Measurements from ENCODE around the gene LARGE1. TPM values are rescaled to one million over a fixed set of nuclear protein-coding genes. Genes with fewer than 3 reads are reported as not detected.

LARGE1 gene
- total RNA-seq, 2 experiments from 2014 or later: 0.18 to 0.38 TPM

GRCh38 chr22:33779243-33779642 lies 141.0 kb downstream of the LARGE1 start:
- DNase-seq: no peak
- CTCF ChIA-PET: no interaction called here
- Mint-ChIP-seq H3K4me3 (no peak overlapping the region), H3K36me3 (ENCODE audit: low read depth) (no peaks in the 10 kb centered on the region), H3K9me3 (peaks cover 39% of the 10 kb centered on the region), H3K27ac (no peak overlapping the region), H3K4me1 (no peaks in the 10 kb centered on the region), H3K27me3 (no peaks in the 10 kb centered on the region)
- POLR2A ChIA-PET: no interaction called here

DNA sequence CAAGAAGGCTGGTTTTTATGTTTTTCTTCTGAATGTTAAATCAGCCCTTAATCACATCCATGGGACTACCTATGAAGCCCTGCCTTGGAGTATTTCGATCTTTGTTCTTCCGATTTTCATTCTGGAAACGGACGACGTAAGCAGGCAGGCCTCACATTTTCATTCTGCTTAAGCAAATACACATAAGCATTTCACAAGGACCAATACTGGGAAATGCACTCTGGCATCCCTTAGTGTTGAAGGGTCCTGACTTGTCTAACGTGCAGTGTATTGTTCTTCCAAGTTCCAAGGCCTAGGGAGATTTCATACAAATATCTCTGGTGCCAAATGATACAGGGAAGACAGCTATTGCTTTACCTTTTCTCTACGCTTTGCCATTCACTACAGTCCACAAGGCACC lies 143.8 kb downstream of the LARGE1 start:
- Mint-ChIP-seq H3K27ac (no peak overlapping the region), H3K4me3 (no peak overlapping the region), H3K4me1 (no peaks in the 10 kb centered on the region), H3K27me3 (no peaks in the 10 kb centered on the region), H3K9me3 (peaks cover 36% of the 10 kb centered on the region), H3K36me3 (ENCODE audit: low read depth) (no peaks in the 10 kb centered on the region)
- DNase-seq: no peak
- ChIA-PET CTCF (no interaction called here), POLR2A (no interaction called here)

- H3K4me3 Mint-ChIP-seq: no peak overlapping the region
- no peaks in the 10 kb centered on the region for H3K4me1 Mint-ChIP-seq
- H3K27ac Mint-ChIP-seq: no peak overlapping the region
- ChIA-PET POLR2A (no interaction called here), CTCF (no interaction called here)
- no peak for DNase-seq
- H3K36me3 Mint-ChIP-seq (ENCODE audit: low read depth): no peaks in the 10 kb centered on the region
- H3K27me3 Mint-ChIP-seq: no peaks in the 10 kb centered on the region
- H3K9me3 Mint-ChIP-seq: peaks cover 32% of the 10 kb centered on the region
These were observed 145.5 kb downstream of the LARGE1 start for GRCh38 chr22:33774781-33775180.

GRCh38 chr22:33772745-33773144 lies 147.5 kb downstream of the LARGE1 start:
- Mint-ChIP-seq H3K27ac (no peak overlapping the region), H3K4me3 (no peak overlapping the region), H3K36me3 (ENCODE audit: low read depth) (no peaks in the 10 kb centered on the region), H3K4me1 (no peaks in the 10 kb centered on the region), H3K9me3 (peaks cover 24% of the 10 kb centered on the region), H3K27me3 (no peaks in the 10 kb centered on the region)
- CTCF ChIA-PET: no interaction called here
- POLR2A ChIA-PET: no interaction called here
- DNase-seq: no peak

DNA sequence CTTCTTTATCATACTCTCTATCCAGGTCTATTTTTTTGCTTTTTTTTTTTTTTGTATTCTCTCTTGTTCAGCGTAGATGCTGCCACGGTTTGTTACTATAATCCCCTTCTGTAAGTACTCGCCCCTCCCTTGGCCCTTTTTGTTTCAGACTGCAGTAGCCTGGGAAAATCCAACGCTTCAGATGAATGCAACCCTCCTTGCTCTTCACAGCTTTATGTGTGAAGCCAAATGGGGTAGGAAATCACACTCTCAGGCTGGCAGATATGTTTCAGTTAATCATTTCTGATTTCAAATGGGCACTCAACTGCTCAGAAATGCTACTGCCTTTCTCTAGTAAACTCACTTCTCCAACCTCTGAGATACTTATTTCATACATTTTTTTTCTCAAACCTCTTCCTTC lies 149.1 kb downstream of the LARGE1 start:
- Mint-ChIP-seq H3K4me1 (no peaks in the 10 kb centered on the region), H3K9me3 (peaks cover 18% of the 10 kb centered on the region), H3K27me3 (no peaks in the 10 kb centered on the region), H3K4me3 (no peak overlapping the region), H3K36me3 (ENCODE audit: low read depth) (no peaks in the 10 kb centered on the region), H3K27ac (no peak overlapping the region)
- POLR2A ChIA-PET: no interaction called here
- CTCF ChIA-PET: no interaction called here
- no peak for DNase-seq

DNA sequence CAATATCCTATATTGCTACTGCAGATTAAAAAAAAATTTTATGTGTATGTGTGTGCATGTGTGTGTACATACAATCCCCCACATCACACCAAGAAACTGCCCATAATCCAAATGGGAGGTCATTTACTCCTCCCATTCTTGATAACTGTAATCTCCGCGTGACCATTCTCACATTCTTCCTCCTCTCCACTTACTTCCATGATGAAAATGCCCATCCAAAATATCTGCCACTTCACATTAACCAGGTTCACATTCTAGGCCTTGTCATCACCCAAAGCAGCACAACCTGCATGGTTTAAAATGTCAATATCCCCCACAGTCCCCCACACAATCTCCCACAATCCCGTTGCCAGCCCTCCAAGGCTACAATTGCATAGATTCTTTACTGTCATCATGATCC lies 149.6 kb downstream of the LARGE1 start:
- H3K27me3 Mint-ChIP-seq: no peaks in the 10 kb centered on the region
- H3K27ac Mint-ChIP-seq: no peak overlapping the region
- no peak overlapping the region for H3K4me3 Mint-ChIP-seq
- peaks cover 20% of the 10 kb centered on the region for H3K9me3 Mint-ChIP-seq
- no peak for DNase-seq
- no peaks in the 10 kb centered on the region for H3K4me1 Mint-ChIP-seq
- POLR2A ChIA-PET: no interaction called here
- H3K36me3 Mint-ChIP-seq (ENCODE audit: low read depth): no peaks in the 10 kb centered on the region
- CTCF ChIA-PET: no interaction called here

DNA sequence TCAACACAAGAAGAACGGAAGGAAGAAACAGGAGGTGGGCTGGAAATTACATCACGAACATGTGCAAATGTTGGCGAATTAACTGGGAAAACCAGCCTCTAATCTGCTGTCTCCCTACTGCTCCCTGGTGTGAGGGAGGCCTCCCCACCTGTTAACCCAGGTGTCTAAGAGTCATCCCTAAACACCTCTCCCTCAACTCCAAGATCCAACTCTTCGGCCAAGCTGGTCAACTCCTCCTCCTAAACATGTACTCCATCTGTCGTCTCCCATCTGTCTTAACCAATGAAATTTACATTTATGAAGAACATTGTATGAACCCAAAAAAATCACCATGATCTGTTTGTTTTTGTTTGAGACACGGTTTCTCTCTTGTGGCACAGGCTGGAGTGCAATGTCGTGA lies 154.2 kb downstream of the LARGE1 start:
- POLR2A ChIA-PET: no interaction called here
- CTCF ChIA-PET: no interaction called here
- no peak overlapping the region for H3K27ac Mint-ChIP-seq
- no peak for DNase-seq
- no peaks in the 10 kb centered on the region for H3K4me1 Mint-ChIP-seq
- H3K36me3 Mint-ChIP-seq (ENCODE audit: low read depth): no peaks in the 10 kb centered on the region
- no peak overlapping the region for H3K4me3 Mint-ChIP-seq
- H3K27me3 Mint-ChIP-seq: no peaks in the 10 kb centered on the region
- H3K9me3 Mint-ChIP-seq: peaks cover 20% of the 10 kb centered on the region

DNA sequence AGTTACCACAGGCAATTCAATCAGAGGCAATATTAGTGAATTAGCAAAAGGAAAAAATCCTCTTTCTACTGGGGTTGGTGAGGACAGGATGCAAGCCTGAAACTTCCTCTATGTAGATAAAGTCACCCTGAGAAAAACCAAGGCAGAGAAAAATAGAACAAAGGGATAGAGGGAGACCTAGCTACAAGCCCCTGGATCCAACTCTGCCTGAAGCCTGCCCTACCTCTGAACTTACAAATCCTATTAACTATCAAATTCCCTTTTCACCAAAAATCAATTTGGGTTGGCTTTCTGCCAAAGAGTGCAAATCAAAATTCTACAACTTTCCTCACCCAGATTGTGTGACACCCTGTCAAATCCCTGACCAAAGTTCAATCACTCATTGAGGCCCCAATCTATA lies 161.3 kb downstream of the LARGE1 start:
- H3K9me3 Mint-ChIP-seq: peaks cover 43% of the 10 kb centered on the region
- H3K27ac Mint-ChIP-seq: no peak overlapping the region
- CTCF ChIA-PET: no interaction called here
- no peak overlapping the region for H3K4me3 Mint-ChIP-seq
- H3K4me1 Mint-ChIP-seq: no peaks in the 10 kb centered on the region
- H3K27me3 Mint-ChIP-seq: no peaks in the 10 kb centered on the region
- POLR2A ChIA-PET: no interaction called here
- no peaks in the 10 kb centered on the region for H3K36me3 Mint-ChIP-seq (ENCODE audit: low read depth)
- no peak for DNase-seq

GRCh38 chr22:33757802-33758483 lies 162.3 kb downstream of the LARGE1 start:
- ChIA-PET CTCF (no interaction called here), POLR2A (no interaction called here)
- no peak overlapping the region for H3K4me3 Mint-ChIP-seq
- H3K4me1 Mint-ChIP-seq: no peaks in the 10 kb centered on the region
- peaks cover 42% of the 10 kb centered on the region for H3K9me3 Mint-ChIP-seq
- H3K36me3 Mint-ChIP-seq (ENCODE audit: low read depth): no peaks in the 10 kb centered on the region
- no peak for DNase-seq
- H3K27me3 Mint-ChIP-seq: no peaks in the 10 kb centered on the region
- H3K27ac Mint-ChIP-seq: no peak overlapping the region

DNA sequence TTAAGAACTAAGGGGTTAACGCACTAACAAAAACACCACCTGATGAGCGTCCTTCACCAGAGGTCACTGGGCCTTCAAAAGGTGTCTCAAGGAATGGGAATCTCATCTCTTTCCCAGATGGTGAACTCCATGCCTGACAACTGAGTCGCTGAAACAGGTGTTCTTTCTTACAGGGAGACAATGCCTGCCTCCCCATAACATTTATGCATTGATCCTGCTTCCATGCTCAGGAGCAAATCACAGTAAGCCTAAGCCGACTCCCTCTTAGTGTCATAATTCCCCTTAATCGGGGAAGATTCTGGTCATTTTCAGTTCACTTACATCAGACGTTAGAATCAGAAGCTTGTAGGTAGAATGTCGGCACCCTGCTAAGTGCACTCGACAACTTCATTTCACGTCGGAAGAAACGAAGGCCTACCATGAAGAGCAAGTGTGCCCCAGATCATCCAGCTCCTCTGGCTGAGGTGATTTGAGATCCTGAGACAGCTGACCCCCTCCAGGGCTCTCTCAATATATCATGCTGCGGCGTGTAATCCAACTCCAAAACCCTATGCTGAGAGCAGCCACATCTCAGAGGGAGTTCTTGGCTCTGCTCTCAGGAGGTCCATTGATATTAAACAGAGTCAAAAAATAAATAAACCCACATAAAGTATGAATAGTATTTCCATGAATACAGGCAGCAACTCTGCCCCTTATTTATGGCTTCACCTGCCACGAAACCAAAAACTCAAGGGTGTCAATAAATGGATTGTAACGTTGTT lies 163.1 kb downstream of the LARGE1 start:
- Mint-ChIP-seq H3K36me3 (ENCODE audit: low read depth) (no peaks in the 10 kb centered on the region), H3K27ac (no peak overlapping the region), H3K4me3 (no peak overlapping the region), H3K27me3 (no peaks in the 10 kb centered on the region), H3K4me1 (no peaks in the 10 kb centered on the region), H3K9me3 (peaks cover 41% of the 10 kb centered on the region)
- ChIA-PET POLR2A (no interaction called here), CTCF (no interaction called here)
- no peak for DNase-seq

DNA sequence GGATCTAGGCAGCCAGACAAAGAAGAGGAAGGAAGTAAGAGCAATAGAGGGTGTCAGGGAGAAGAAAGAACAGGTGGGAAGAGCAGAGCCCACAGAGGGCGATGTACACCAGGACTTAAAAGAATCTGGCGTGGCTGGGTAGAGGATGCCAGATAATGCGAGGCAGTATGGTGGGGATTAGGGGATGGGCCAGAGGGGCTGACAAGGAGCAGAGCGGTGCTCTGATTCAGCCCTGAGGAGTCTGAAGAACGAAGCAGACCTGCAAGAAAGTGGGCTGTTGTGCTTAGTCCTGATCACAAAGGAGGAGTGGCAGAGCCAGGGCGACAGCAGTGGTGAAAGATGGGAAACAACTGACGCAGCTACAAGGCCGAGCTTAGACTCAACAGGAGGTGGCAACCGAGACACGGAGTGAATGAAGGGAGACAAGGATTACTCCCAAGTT lies 163.7 kb downstream of the LARGE1 start:
- H3K36me3 Mint-ChIP-seq (ENCODE audit: low read depth): no peaks in the 10 kb centered on the region
- H3K27ac Mint-ChIP-seq: no peak overlapping the region
- no peaks in the 10 kb centered on the region for H3K4me1 Mint-ChIP-seq
- peaks cover 39% of the 10 kb centered on the region for H3K9me3 Mint-ChIP-seq
- CTCF ChIA-PET: no interaction called here
- DNase-seq: no peak
- POLR2A ChIA-PET: no interaction called here
- no peaks in the 10 kb centered on the region for H3K27me3 Mint-ChIP-seq
- H3K4me3 Mint-ChIP-seq: no peak overlapping the region

DNA sequence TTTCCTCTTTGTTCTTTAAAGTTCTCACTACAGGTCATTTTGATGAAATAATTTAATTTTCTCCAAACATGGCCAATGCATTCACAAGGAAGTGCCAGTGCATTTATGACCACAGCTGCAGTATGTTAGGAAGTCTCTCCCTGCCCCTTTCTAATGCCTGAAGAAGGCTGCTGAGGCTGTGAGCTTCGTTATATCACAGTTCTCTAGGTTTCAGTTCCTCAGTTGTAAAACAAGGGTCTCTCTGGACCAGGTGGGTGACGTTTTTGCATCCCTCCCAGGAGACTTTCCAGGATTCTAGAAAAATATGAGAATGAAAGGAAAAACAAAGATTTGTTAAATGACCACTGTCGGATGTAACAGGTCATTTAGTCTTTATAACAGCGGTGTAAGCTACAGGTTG lies 171.6 kb downstream of the LARGE1 start:
- Mint-ChIP-seq H3K4me3 (no peak overlapping the region), H3K4me1 (no peaks in the 10 kb centered on the region), H3K27me3 (no peaks in the 10 kb centered on the region), H3K9me3 (peaks cover 31% of the 10 kb centered on the region), H3K36me3 (ENCODE audit: low read depth) (no peaks in the 10 kb centered on the region), H3K27ac (no peak overlapping the region)
- no peak for DNase-seq
- ChIA-PET POLR2A (no interaction called here), CTCF (interaction anchor here (0.7 kb wide), 1 partner anchor 77 kb away, joined by 4 read pairs; no protein-coding TSS in a partner anchor)

GRCh38 chr22:33747576-33748180 lies 172.6 kb downstream of the LARGE1 start:
- Mint-ChIP-seq H3K27me3 (no peaks in the 10 kb centered on the region), H3K36me3 (ENCODE audit: low read depth) (no peaks in the 10 kb centered on the region), H3K4me1 (no peaks in the 10 kb centered on the region), H3K4me3 (no peak overlapping the region), H3K27ac (no peak overlapping the region), H3K9me3 (peaks cover 39% of the 10 kb centered on the region)
- DNase-seq: no peak
- CTCF ChIA-PET: interaction anchor here (0.7 kb wide), 1 partner anchor 76 kb away, joined by 4 read pairs; no protein-coding TSS in a partner anchor
- POLR2A ChIA-PET: no interaction called here

GRCh38 chr22:33747029-33747428 lies 173.2 kb downstream of the LARGE1 start:
- no peak overlapping the region for H3K4me3 Mint-ChIP-seq
- H3K36me3 Mint-ChIP-seq (ENCODE audit: low read depth): no peaks in the 10 kb centered on the region
- H3K27me3 Mint-ChIP-seq: no peaks in the 10 kb centered on the region
- POLR2A ChIA-PET: no interaction called here
- peaks cover 39% of the 10 kb centered on the region for H3K9me3 Mint-ChIP-seq
- H3K4me1 Mint-ChIP-seq: no peaks in the 10 kb centered on the region
- no peak overlapping the region for H3K27ac Mint-ChIP-seq
- CTCF ChIA-PET: no interaction called here
- no peak for DNase-seq

All from activated CD4-positive, alpha-beta memory T cell treated with anti-CD3 and anti-CD28 coated beads, Interleukin-2, amount 10 ng/mL, durations not matched to agents 7 days and 5 days (primary cell).